ENCODE measurements around the gene KIF27. TPM values are rescaled to one million over a fixed set of nuclear protein-coding genes. Genes with fewer than 3 reads are reported as not detected.
"Not testable (repeated sequence)": the region's sequence is repeated elsewhere in the genome, so short reads cannot be mapped to it uniquely, and the experiment has no call there.

KIF27 gene
- 3.8 TPM for total RNA-seq
- long read RNA-seq, partial matches to known transcripts, result 0 of 5 reads
- long read RNA-seq, other reads (novel, unspliced or antisense), result 5 of 5 reads

DNA sequence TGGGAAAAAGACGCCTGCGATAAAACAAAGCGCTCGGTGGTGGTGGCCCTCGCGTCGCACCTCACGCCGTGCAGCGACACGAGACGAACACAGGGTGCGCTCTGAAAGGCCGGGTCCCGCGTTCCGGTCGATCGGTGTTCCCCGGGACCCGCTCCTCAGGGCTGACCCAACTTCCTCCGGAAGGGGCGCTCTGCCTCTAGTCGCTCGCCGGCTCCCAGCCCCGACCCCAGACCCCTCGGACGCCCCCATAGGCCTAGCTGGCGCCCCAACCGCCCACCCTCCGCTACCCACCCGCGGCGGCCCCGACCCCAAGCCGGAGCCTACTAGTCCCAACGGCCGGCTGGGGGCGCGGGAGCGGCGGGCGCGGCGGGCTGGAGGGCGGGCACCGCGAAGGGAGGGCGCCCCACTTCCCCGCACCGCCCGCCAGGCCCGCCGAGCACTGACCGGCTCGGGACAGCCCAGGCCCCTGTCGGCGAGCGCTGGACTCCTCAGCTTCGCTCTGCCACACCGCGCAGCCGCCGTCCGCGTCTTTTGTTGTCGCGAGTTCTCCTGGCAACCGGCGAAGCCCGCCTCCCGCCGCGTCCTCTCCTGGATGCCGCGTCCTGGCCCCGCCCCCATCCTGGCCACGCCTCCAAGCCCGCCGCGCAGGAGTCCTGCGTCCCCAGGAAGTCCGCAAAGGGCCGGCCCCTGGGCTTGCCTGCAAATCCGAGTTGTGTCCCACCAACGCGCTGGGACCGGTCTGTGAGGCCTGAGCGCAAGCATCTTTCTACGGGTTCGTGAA is at the start of gene KIF27:
Gene KIF27 (minus strand): TSS at position 506 of the 781 bp plus-strand sequence. CDS start 5,841 bp downstream, outside the sequence.
- ATAC-seq (ENCODE audit: poor library complexity), result peak; percentile 98
- peak; percentile 100 for DNase-seq
- intact Hi-C loops (cut with DNase I), result no loop called here

GRCh38 chr9:83969602-83970001 is 48.4 kb upstream of the KIF27 start:
- ATAC-seq (ENCODE audit: poor library complexity), result no peak
- intact Hi-C loops (cut with DNase I), result no loop called here
- DNase-seq, result no peak

DNA sequence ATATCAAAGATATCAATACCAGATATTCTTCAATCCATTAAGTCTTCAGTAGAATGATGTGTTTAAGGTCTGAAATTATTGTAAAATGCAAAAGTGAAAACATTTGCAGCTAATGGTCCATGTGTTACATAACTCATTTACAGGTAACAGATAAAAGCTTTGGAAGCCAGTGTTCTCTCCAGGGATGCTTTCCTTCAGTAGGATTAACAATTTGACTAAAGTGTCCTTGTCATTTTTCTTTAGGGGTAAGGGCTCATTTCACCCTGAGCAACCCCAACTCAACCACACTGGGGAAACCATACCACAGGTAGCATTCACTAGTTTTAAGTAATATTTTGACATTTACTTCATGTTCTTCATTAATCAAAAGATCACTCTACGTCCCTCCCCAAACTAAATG is 45.8 kb upstream of the KIF27 start:
- intact Hi-C loops (cut with DNase I), result no loop called here
- no peak for DNase-seq
- ATAC-seq (ENCODE audit: poor library complexity), result no peak

DNA sequence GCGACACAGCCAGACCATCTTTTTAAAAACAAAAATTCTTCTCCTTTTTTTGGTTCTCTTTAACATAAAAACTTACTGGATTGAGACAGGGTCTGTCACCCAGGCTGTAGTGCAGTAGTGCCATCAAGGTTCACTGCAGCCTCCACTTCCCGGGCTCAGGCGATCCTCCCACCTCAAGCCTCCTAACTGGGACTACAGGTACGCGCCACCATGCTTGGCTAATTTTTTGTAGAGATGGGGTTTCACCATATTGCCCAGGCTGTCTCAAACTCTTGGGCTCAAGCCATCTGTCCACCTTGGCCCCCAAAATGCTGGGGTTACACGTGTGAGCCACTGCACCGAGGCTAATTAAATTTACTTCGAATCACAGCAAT is 45.0 kb upstream of the KIF27 start:
- intact Hi-C loops (cut with DNase I), result no loop called here
- DNase-seq (no peak), ATAC-seq (ENCODE audit: poor library complexity) (peak; percentile 28)

DNA sequence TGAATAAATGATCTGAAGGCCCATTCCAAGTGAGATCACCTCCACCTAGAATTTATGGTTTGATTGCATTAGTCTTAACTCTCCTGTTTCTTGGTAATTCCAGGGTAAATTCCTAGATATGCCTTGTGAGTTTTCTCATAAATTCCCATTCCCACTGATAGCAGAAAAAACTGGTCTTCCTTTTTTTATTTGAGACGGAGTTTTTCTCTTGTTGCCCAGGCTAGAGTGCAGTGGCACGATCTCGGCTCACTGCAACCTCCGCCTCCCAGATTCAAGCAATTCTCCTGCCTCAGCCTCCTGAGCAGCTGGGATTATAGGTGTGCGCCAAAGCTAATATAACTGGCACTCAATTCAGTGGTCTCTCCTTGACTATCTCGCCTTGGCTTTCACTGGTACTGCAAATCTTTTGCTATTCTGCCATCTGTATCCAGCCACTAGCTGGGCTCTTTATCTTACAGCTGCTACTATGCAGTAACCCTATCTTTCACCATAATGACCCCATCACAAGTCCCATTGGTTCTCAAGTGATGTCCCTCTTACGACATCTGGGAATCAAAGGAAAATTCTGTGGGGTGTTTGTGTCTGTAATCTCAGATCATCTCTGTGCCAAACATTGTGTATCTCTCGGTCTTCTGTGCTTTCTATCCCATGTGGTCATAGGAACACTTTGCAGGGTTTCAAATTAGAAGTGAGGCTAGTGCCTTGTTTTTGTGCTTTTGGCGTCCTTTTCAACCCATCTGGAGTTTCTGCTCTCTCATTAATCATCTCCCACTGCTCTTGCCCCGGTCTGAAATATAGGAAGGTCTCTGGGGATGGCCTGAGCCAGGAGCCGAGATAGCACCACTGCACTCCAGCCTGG is 44.3 kb upstream of the KIF27 start:
- intact Hi-C loops (cut with DNase I), result no loop called here
- ATAC-seq (ENCODE audit: poor library complexity) (peak; percentile 47), DNase-seq (no peak)

DNA sequence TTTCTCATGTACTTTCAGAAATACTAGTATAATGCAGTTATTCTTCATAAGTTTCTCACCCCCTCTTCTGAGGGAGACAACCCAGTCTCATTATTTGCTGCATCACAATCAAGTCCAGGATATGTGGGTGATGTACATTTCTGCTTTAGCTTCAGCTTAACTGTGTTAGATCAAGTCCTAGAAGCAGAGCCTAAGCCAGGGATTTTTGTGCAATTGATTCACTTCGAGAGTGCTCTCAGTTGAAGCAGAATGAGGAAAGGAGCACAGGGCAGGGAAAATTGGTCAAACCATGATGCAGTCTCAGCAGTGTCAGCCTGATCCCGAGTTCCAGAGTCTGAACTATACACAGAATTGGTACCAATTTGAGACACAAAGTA is 43.7 kb upstream of the KIF27 start:
- DNase-seq (no peak), ATAC-seq (ENCODE audit: poor library complexity) (peak; percentile 18)
- intact Hi-C loops (cut with DNase I), result no loop called here

DNA sequence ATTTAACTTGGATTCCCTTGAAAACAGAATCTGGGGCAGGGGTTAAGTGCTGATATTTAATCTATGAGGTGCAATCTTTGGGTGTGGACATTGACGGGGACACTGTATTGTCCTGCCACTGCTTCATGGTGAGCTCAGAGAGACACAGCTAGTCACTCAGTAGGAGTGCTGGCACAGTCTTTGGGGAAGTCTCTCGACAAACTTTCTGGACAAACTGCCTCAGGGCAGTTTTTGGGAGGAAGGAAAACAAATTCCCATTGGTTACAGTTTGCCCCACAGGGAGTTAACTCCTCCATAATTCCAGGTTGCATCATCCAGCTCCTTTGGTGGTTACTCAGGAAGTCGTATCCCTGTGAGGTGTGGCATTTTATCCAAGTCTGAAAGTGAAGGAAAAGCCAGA is 40.9 kb upstream of the KIF27 start:
- DNase-seq (no peak), ATAC-seq (ENCODE audit: poor library complexity) (no peak)
- intact Hi-C loops (cut with DNase I), result no loop called here

GRCh38 chr9:83960991-83961390 is 39.8 kb upstream of the KIF27 start:
- DNase-seq, result no peak
- intact Hi-C loops (cut with DNase I), result no loop called here
- no peak for ATAC-seq (ENCODE audit: poor library complexity)

DNA sequence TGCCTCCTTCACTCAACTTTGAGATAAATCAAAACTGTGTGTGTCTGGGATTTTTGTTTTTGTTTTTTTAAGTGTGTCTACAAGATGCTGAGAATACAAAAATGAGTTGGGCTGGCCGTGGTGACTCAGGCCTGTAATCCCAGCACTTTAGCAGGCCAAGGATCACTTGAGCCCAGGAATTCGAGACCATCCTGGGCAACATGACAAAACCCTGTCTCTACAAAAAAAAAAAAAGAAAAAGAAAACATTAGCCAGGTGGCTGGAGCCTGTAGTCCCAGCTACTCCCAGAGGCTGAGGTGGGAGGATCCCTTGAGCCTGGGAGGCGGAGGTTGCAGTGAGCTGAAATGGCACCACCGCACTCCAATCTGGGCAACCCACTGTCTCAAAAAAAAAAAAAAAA is 37.8 kb upstream of the KIF27 start:
- ATAC-seq (ENCODE audit: poor library complexity) (no peak), DNase-seq (no peak)
- intact Hi-C loops (cut with DNase I), result no loop called here

GRCh38 chr9:83957248-83957513 is 35.9 kb upstream of the KIF27 start:
- DNase-seq (no peak), ATAC-seq (ENCODE audit: poor library complexity) (no peak)
- intact Hi-C loops (cut with DNase I), result no loop called here

GRCh38 chr9:83956436-83957247 is 35.4 kb upstream of the KIF27 start:
- DNase-seq (peak; percentile 89), ATAC-seq (ENCODE audit: poor library complexity) (peak; percentile 96)
- intact Hi-C loops (cut with DNase I), result no loop called here

DNA sequence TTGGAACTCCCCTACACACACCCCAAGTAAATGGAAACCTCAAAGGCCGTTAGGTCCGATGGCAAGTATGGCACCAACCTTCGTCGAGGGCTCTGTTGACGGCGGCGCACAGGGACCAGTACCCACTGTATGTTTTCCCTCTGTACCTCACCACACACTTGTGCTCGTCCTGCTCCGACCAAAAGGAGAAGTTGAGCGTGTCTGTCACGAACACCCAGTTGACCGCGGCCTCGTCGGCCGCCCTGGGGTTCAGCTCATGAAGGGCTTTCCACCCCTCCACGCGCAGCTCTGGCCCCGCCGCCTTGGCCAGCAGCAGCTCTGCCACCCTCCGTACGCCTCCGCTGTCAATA is 34.8 kb upstream of the KIF27 start:
- intact Hi-C loops (cut with DNase I), result no loop called here
- peak; percentile 70 for ATAC-seq (ENCODE audit: poor library complexity)

DNA sequence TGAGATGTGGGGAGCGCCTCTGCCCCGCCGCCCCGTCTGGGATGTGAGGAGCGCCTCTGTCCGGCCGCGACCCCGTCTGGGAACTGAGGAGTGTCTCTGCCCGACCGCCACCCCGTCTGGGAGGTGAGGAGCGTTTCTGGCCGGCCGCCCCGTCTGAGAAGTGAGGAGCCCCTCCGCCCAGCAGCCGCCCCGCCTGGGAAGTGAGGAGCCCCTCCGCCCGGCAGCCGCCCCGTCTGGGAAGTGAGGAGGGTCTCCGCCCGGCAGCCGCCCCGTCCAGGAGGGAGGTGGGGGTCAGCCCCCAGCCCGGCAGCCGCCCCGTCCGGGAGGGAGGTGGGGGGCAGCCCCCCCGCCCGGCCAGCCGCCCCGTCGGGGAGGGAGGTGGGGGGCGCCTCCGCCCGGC is 26.9 kb upstream of the KIF27 start:
- ATAC-seq (ENCODE audit: poor library complexity); DNase-seq; intact Hi-C loops (cut with DNase I): not testable (repeated sequence)

More for the DNA sequence above, 34.8 kb upstream of the KIF27 start:
- DNase-seq, result peak; percentile 73

DNA sequence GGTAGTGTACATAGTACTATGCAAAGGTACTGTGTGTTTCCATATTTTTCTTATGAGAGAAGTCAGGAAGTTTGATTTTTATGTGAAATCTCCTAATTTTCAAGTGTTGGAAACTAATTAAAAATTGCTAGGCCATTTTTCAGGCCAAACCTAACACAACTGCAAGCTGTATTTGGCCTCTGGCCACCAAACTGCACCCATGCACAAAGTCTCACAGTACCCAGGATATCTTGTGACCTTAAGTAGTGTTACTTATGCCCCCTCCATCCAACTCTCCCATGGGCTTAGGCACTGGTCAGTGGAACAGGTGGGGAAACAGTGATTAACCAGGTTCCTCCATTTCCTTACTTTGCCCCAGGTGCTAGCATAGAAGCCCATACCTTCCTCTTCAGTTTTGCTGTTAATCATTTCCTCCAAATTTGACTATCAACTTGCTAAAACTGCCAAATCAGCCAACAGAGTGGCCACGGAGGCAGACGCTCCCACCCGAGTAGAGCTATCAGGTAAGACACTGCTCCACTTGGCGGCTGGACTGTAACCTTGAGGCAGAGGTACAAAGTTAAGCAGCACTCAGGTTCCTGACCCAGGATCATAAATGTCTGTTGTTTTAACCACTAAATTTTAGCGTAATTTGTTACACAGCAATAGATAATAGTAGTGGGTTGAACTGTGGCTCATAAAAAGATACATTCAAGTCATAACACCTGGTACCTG is 19.5 kb upstream of the KIF27 start:
- intact Hi-C loops (cut with DNase I), result no loop called here
- ATAC-seq (ENCODE audit: poor library complexity) (no peak), DNase-seq (no peak)

GRCh38 chr9:83937861-83938455 is 16.7 kb upstream of the KIF27 start:
- no peak for DNase-seq
- ATAC-seq (ENCODE audit: poor library complexity), result peak; percentile 67
- intact Hi-C loops (cut with DNase I), result loop anchor here (5.0 kb wide), 2 partner anchors 324 to 379 kb away; no protein-coding TSS in a partner anchor

GRCh38 chr9:83936523-83936922 is 15.3 kb upstream of the KIF27 start:
- ATAC-seq (ENCODE audit: poor library complexity) (no peak), DNase-seq (no peak)
- intact Hi-C loops (cut with DNase I), result loop anchor here (5.0 kb wide), 2 partner anchors 326 to 381 kb away; no protein-coding TSS in a partner anchor

DNA sequence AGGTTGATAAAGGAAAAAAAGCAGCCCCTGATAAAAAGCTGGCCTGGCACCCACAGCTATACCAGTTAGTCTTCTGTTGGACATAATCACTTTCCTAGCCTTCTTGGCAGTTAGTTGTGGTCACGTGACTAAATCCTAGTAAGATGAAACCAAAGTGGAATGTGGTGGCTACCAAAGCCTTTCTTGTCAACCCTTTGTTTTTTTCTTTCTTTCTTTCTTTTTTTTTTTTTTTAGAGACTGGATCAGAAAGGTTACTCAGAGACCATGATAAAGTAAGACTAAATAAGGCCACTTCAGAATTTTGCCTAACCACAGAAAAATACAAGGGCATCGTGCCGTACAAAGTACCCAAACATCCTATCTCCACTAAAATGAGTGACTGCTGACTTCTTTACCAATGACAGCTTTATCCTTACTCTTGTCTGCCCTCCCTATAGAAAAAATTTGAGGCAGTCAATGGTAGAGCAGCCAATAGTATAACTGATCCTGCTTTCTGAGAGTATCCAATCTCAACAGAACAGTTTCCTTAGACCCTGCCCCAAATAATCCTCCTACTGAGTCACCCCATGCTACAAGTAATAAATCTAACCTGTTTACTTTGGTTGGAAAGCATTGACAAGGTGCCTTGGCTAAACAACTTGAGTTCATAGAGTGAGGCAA is 14.2 kb upstream of the KIF27 start:
- DNase-seq (no peak), ATAC-seq (ENCODE audit: poor library complexity) (peak; percentile 56)
- intact Hi-C loops (cut with DNase I), result loop anchor here (5.0 kb wide), 2 partner anchors 327 to 382 kb away; no protein-coding TSS in a partner anchor

Measured in Right ventricle myocardium superior (tissue), 1 donor.